Panc1 (cell line): ENCODE results near the gene APCDD1L. TPM values are rescaled to one million over a fixed set of nuclear protein-coding genes. Genes with fewer than 3 reads are reported as not detected.

ENCODE experiments used
- ATAC-seq: fragments of 200-7000 bp; cut with Tn5 transposase; 2 replicates; pipeline ENCODE4 v1.9.1; 2020; ENCODE audit warnings: mild to moderate bottlenecking, moderate library complexity
- BruUV-seq: library from RNA; stranded (reverse); fragments of 400-500 nt; replicated peaks from 2 replicates; lab custom pipeline; 2021; lab: Mats Ljungman, UMichigan
- CTCF ChIA-PET: fragments of 300-600 bp; sonication (Branson Sonifier 250); formaldehyde crosslinking; loops from one replicate; lab custom pipeline; 2022; ENCODE audit warnings: antibody characterized with exemption; lab: Charles Lee
- POLR2A ChIA-PET: fragments of 300-600 bp; sonication (Branson Sonifier 250); formaldehyde crosslinking; loops from one replicate; lab custom pipeline; 2022; ENCODE audit warnings: antibody characterized with exemption; lab: Charles Lee
- DNase-seq: peaks from one replicate; pipeline ENCODE4 v3.0.0-alpha.2; 2010; ENCODE audit warnings: low read depth, low spot score
- H3K27ac ChIP-seq: 2 replicates; pipeline ENCODE4 v1.5.1; 2011; ENCODE audit warnings: mild to moderate bottlenecking, low read length, inconsistent platforms
- H3K27me3 ChIP-seq: fragments of 200-500 bp; sonication (Bioruptor generic); 2 replicates; pipeline ENCODE4 v1.6.0; 2014; ENCODE audit warnings: low read length, inconsistent platforms; ENCODE audit not compliant: control insufficient read depth, insufficient read depth
- H3K36me3 ChIP-seq: fragments of 200-500 bp; sonication (Bioruptor generic); 2 replicates; pipeline ENCODE4 v1.5.1; 2014; ENCODE audit warnings: inconsistent platforms, mild to moderate bottlenecking, low read length, moderate library complexity; ENCODE audit not compliant: control insufficient read depth, insufficient read depth
- H3K4me1 ChIP-seq: 2 replicates; pipeline ENCODE4 v1.5.1; 2011; ENCODE audit warnings: inconsistent platforms, mild to moderate bottlenecking, low read length, moderate library complexity; ENCODE audit not compliant: control insufficient read depth, insufficient read depth
- H3K4me3 ChIP-seq, 2 experiments: 2 replicates each; pipeline ENCODE4 v1.5.1; 2011 to 2012; ENCODE audit warnings: low read depth in 2 of 2, low read length in 2 of 2, mild to moderate bottlenecking in 2 of 2, inconsistent platforms in 1 of 2, moderate library complexity in 1 of 2
- H3K9me3 ChIP-seq: fragments of 200-500 bp; sonication (Bioruptor generic); 2 replicates; pipeline ENCODE4 v1.5.1; 2014; ENCODE audit warnings: low read depth, mild to moderate bottlenecking, inconsistent platforms, low read length, moderate library complexity; ENCODE audit not compliant: control insufficient read depth, insufficient read depth
- CTCF ChIP-seq: fragments of 450-650 bp; IDR thresholded peaks from 2 replicates; pipeline ENCODE4 v1.5.1; 2017; ENCODE audit warnings: mild to moderate bottlenecking
- POLR2AphosphoS5 ChIP-seq: IDR thresholded peaks from 2 replicates; pipeline ENCODE4 v1.6.1; 2012; ENCODE audit warnings: mild to moderate bottlenecking, low read depth, low read length, moderate library complexity
- SIN3A ChIP-seq: IDR thresholded peaks from 2 replicates; pipeline ENCODE4 v1.6.1; 2012; ENCODE audit warnings: low read depth, mild to moderate bottlenecking, low read length, moderate library complexity, borderline replicate concordance; ENCODE audit not compliant: insufficient read depth
- TCF7L2 ChIP-seq: IDR thresholded peaks from 2 replicates; pipeline ENCODE4 v1.6.1; 2011; ENCODE audit warnings: mild to moderate bottlenecking, low read depth, low read length, inconsistent platforms
- in situ Hi-C: cut with HindIII; loops from 2 replicates; pipeline ENCODE4 v1.10.0; 2016; ENCODE audit warnings: low sequenced_read_pairs, low pct_unique_long_range_greater_than_20kb
- intact Hi-C: fragments of 100-400 bp; cut with micrococcal nuclease; formaldehyde crosslinking; loops from one replicate; pipeline ENCODE4 v1.10.0; 2022; ENCODE audit not compliant: unreplicated experiment
- total RNA-seq: library from RNA; stranded (reverse); gene quantifications from one replicate; pipeline ENCODE4 v1.2.1, GENCODE V29; 2021; ENCODE audit not compliant: unreplicated experiment
- TF ChIP-seq, protein P1 (sequence below), 2 experiments: IDR thresholded peaks; 2 replicates each; pipeline ENCODE4 v1.6.1; 2011 to 2012; ENCODE audit warnings: low read depth in 2 of 2, control low read depth in 1 of 2, low read length in 1 of 2, mild to moderate bottlenecking in 1 of 2, moderate library complexity in 1 of 2; ENCODE audit not compliant: insufficient read depth in 1 of 2

APCDD1L gene
- total RNA-seq, 1 experiment from 2014 or later, result 0.62 TPM

GRCh38 chr20:58538752-58539151 is 23.6 kb upstream of the APCDD1L start:
- POLR2A ChIA-PET, result no interaction called here
- Histone ChIP-seq H3K36me3 (no peaks in the 10 kb centered on the region), H3K9me3 (peaks cover 8% of the 10 kb centered on the region; the same call in 1 of the 2 replicates), H3K27ac (no peak overlapping the region), H3K4me3 (no peak overlapping the region), H3K4me1 (no peaks in the 10 kb centered on the region), H3K27me3 (no peaks in the 10 kb centered on the region)
- CTCF ChIA-PET, result no interaction called here
- intact Hi-C loops, result no loop called here
- DNase-seq (no peak), ATAC-seq (no peak)
- TF ChIP-seq POLR2AphosphoS5, result no peak
- in situ Hi-C loops, result no loop called here
- no TSS peak for BruUV-seq

DNA sequence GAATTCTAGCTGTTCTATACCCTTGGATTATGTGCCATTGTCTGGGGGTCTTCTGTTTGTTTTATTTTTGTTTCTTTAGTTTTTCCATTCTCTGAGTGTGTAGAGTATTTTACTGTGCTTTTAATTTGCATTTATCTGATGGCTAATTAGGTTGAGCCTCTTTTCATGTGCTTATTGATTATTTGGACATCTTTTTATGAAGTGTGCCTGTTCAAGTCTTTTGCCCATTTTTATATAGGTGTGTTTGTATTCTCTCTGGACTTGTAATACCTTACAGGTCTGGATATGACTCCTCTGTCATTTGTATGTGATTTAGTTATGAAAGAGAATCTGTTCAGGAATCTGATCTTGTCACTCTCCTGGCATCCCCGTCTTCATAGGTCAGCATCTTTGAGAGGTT is 22.6 kb upstream of the APCDD1L start:
- Histone ChIP-seq H3K4me1 (no peaks in the 10 kb centered on the region), H3K9me3 (peaks cover 8% of the 10 kb centered on the region; the same call in 1 of the 2 replicates), H3K27me3 (no peaks in the 10 kb centered on the region), H3K36me3 (no peaks in the 10 kb centered on the region), H3K27ac (no peak overlapping the region), H3K4me3 (no peak overlapping the region)
- intact Hi-C loops (no loop called here), in situ Hi-C loops (no loop called here)
- POLR2A ChIA-PET, result no interaction called here
- no peak for DNase-seq
- TF ChIP-seq CTCF, result no peak
- TF ChIP-seq, protein P1, sequence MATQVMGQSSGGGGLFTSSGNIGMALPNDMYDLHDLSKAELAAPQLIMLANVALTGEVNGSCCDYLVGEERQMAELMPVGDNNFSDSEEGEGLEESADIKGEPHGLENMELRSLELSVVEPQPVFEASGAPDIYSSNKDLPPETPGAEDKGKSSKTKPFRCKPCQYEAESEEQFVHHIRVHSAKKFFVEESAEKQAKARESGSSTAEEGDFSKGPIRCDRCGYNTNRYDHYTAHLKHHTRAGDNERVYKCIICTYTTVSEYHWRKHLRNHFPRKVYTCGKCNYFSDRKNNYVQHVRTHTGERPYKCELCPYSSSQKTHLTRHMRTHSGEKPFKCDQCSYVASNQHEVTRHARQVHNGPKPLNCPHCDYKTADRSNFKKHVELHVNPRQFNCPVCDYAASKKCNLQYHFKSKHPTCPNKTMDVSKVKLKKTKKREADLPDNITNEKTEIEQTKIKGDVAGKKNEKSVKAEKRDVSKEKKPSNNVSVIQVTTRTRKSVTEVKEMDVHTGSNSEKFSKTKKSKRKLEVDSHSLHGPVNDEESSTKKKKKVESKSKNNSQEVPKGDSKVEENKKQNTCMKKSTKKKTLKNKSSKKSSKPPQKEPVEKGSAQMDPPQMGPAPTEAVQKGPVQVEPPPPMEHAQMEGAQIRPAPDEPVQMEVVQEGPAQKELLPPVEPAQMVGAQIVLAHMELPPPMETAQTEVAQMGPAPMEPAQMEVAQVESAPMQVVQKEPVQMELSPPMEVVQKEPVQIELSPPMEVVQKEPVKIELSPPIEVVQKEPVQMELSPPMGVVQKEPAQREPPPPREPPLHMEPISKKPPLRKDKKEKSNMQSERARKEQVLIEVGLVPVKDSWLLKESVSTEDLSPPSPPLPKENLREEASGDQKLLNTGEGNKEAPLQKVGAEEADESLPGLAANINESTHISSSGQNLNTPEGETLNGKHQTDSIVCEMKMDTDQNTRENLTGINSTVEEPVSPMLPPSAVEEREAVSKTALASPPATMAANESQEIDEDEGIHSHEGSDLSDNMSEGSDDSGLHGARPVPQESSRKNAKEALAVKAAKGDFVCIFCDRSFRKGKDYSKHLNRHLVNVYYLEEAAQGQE (IDR thresholded peaks at IDR 0.05; ENCODE audit: insufficient read depth in 1 of 2, low read depth in 2 of 2, low read length in 1 of 2), result no peak
- CTCF ChIA-PET, result no interaction called here
- BruUV-seq, result no TSS peak
- ATAC-seq, result no peak

GRCh38 chr20:58536289-58536688 is 21.1 kb upstream of the APCDD1L start:
- intact Hi-C loops (no loop called here), in situ Hi-C loops (no loop called here)
- H3K27me3 ChIP-seq, result no peaks in the 10 kb centered on the region
- no peak overlapping the region for H3K27ac ChIP-seq
- ATAC-seq (no peak), DNase-seq (no peak)
- no peaks in the 10 kb centered on the region for H3K36me3 ChIP-seq
- BruUV-seq, result no TSS peak
- POLR2A ChIA-PET, result no interaction called here
- H3K4me3 ChIP-seq, result no peak overlapping the region
- no peaks in the 10 kb centered on the region for H3K4me1 ChIP-seq
- CTCF ChIA-PET, result no interaction called here
- no peak for TF ChIP-seq TCF7L2
- TF ChIP-seq POLR2AphosphoS5, result no peak
- TF ChIP-seq CTCF, result no peak
- TF ChIP-seq SIN3A, result no peak
- TF ChIP-seq, protein P1 (IDR thresholded peaks at IDR 0.05; ENCODE audit: insufficient read depth in 1 of 2, low read depth in 2 of 2, low read length in 1 of 2), result no peak
- H3K9me3 ChIP-seq, result peaks cover 15% of the 10 kb centered on the region
